ENCODE data around the gene FAM181B. TPM values are rescaled to one million over a fixed set of nuclear protein-coding genes. Genes with fewer than 3 reads are reported as not detected.

FAM181B gene
- total RNA-seq, 1 donor from 2014 or later, result not detected

GRCh38 chr11:82757660-82758357, 24.1 kb upstream of the FAM181B start:
- Histone ChIP-seq H3K27me3 (no peaks in the 10 kb centered on the region), H3K9me3 (no peaks in the 10 kb centered on the region), H3K4me3 (no peak overlapping the region), H3K4me1 (peaks cover 0 to 3% of the 10 kb centered on the region in 2 donors), H3K36me3 (no peaks in the 10 kb centered on the region), H3K27ac (no peak overlapping the region)
- intact Hi-C loops (cut with DNase I), result no loop called here
- DNase-seq (ENCODE audit: low spot score in 2 of 2), result no peak
- no peak for TF ChIP-seq CTCF (IDR thresholded peaks at IDR 0.05)

- Histone ChIP-seq H3K4me1 (peaks cover 0 to 3% of the 10 kb centered on the region in 2 donors), H3K4me3 (no peak overlapping the region), H3K27ac (no peak overlapping the region), H3K36me3 (no peaks in the 10 kb centered on the region), H3K27me3 (no peaks in the 10 kb centered on the region), H3K9me3 (no peaks in the 10 kb centered on the region)
- DNase-seq (ENCODE audit: low spot score in 2 of 2), result no peak
- no peak for TF ChIP-seq CTCF (IDR thresholded peaks at IDR 0.05)
- intact Hi-C loops (cut with DNase I), result no loop called here
These were observed 23.3 kb upstream of the FAM181B start for GRCh38 chr11:82756765-82757639.

GRCh38 chr11:82754410-82754809, 20.7 kb upstream of the FAM181B start:
- Histone ChIP-seq H3K4me1 (peaks cover 0 to 3% of the 10 kb centered on the region in 2 donors), H3K4me3 (no peak overlapping the region), H3K27ac (no peak overlapping the region), H3K36me3 (no peaks in the 10 kb centered on the region), H3K27me3 (no peaks in the 10 kb centered on the region), H3K9me3 (no peaks in the 10 kb centered on the region)
- no peak for TF ChIP-seq CTCF (IDR thresholded peaks at IDR 0.05)
- intact Hi-C loops (cut with DNase I), result no loop called here
- DNase-seq (ENCODE audit: low spot score in 2 of 2), result no peak

GRCh38 chr11:82753921-82754320, 20.3 kb upstream of the FAM181B start:
- H3K9me3 ChIP-seq, result no peaks in the 10 kb centered on the region
- H3K36me3 ChIP-seq, result no peaks in the 10 kb centered on the region
- H3K4me3 ChIP-seq, result no peak overlapping the region
- intact Hi-C loops (cut with DNase I), result no loop called here
- H3K4me1 ChIP-seq, result peaks cover 0 to 3% of the 10 kb centered on the region in 2 donors
- no peak overlapping the region for H3K27ac ChIP-seq
- no peak for DNase-seq (ENCODE audit: low spot score in 2 of 2)
- no peaks in the 10 kb centered on the region for H3K27me3 ChIP-seq
- no peak for TF ChIP-seq CTCF (IDR thresholded peaks at IDR 0.05)

GRCh38 chr11:82752801-82753200, 19.1 kb upstream of the FAM181B start:
- H3K9me3 ChIP-seq, result no peaks in the 10 kb centered on the region
- no peak overlapping the region for H3K4me3 ChIP-seq
- DNase-seq (ENCODE audit: low spot score in 2 of 2), result no peak
- no peaks in the 10 kb centered on the region for H3K27me3 ChIP-seq
- TF ChIP-seq CTCF (IDR thresholded peaks at IDR 0.05), result no peak
- H3K4me1 ChIP-seq, result peaks cover 0 to 3% of the 10 kb centered on the region in 2 donors
- no peak overlapping the region for H3K27ac ChIP-seq
- intact Hi-C loops (cut with DNase I), result no loop called here
- H3K36me3 ChIP-seq, result no peaks in the 10 kb centered on the region

Data from ascending aorta (tissue), 2 donors.